ENCODE measurements around the gene RB1. TPM values are rescaled to one million over a fixed set of nuclear protein-coding genes. Genes with fewer than 3 reads are reported as not detected.

RB1 gene
- total and polyA plus RNA-seq, 4 donors: 10.0 to 69.9 (median 26.1) TPM

DNA sequence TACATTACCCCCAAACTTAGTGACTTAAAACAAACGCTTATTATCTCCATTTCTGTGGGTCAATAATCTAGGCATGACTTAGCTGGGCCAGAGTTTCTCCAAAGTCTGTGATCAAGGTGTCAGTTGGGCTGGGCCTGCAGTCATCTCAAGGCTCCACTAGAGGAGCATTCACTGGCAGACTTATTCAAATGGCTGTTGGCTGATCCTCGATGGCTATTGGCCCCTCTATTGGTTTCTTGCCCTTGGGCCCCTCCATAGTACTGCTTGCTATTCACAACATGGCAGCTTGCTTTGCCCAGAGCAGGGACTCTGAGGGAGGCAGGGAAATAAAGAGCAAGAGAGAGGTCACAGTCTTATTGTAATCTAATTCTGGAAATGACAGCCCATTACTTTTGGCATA, 171.7 kb downstream of the RB1 start:
- peaks cover 0 to 12% (median 7%) of the 10 kb centered on the region in 4 donors for H3K36me3 ChIP-seq (ENCODE audit: control insufficient read depth in 4 of 4, insufficient read depth in 4 of 4, low read length in 4 of 4)
- no peaks in the 10 kb centered on the region for H3K27me3 ChIP-seq (ENCODE audit: control insufficient read depth in 3 of 3, insufficient read depth in 3 of 3, low read length in 2 of 3)
- no peak for ATAC-seq (ENCODE audit: insufficient read depth, low FRiP score)

DNA sequence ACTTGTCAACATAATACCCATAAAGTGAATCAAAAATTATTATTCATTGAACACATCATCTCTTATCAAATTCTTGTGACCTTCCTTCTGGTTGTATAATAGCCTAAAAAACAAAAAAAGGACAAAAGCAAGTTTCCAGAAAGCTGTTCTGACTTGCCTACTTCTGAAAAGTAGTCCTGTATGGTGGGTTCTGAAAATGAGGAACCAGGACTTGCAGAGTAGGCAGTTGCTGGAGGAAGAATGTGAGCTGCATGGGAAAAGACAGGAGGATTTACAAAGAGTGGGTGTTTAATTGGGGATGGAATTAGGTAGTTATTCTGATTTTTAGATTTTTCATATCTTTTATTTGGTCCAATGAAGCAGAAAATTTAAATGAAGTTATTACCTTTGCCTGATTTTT, 172.7 kb downstream of the RB1 start:
- Histone ChIP-seq H3K27ac (ENCODE audit: low read depth in 1 of 2, low read length in 1 of 2) (no peak overlapping the region), H3K9me3 (ENCODE audit: control insufficient read depth in 4 of 4, insufficient read depth in 3 of 4, low read length in 3 of 4) (no peaks in the 10 kb centered on the region), H3K4me3 (no peak overlapping the region), H3K27me3 (ENCODE audit: control insufficient read depth in 3 of 3, insufficient read depth in 3 of 3, low read length in 2 of 3) (no peaks in the 10 kb centered on the region), H3K36me3 (ENCODE audit: control insufficient read depth in 4 of 4, insufficient read depth in 4 of 4, low read length in 4 of 4) (peaks cover 0 to 13% (median 7%) of the 10 kb centered on the region in 4 donors), H3K4me1 (ENCODE audit: control insufficient read depth in 5 of 5, insufficient read depth in 5 of 5, low read length in 5 of 5) (no peaks in the 10 kb centered on the region), H3K9ac (ENCODE audit: insufficient read depth in 1 of 2, low read length in 2 of 2) (no peak overlapping the region)
- ATAC-seq (ENCODE audit: insufficient read depth, low FRiP score) (no peak), DNase-seq (no peak)
- TF ChIP-seq, protein P1, sequence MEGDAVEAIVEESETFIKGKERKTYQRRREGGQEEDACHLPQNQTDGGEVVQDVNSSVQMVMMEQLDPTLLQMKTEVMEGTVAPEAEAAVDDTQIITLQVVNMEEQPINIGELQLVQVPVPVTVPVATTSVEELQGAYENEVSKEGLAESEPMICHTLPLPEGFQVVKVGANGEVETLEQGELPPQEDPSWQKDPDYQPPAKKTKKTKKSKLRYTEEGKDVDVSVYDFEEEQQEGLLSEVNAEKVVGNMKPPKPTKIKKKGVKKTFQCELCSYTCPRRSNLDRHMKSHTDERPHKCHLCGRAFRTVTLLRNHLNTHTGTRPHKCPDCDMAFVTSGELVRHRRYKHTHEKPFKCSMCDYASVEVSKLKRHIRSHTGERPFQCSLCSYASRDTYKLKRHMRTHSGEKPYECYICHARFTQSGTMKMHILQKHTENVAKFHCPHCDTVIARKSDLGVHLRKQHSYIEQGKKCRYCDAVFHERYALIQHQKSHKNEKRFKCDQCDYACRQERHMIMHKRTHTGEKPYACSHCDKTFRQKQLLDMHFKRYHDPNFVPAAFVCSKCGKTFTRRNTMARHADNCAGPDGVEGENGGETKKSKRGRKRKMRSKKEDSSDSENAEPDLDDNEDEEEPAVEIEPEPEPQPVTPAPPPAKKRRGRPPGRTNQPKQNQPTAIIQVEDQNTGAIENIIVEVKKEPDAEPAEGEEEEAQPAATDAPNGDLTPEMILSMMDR (IDR thresholded peaks at IDR 0.05; ENCODE audit: control extremely low read depth, extremely low read depth): no peak

More for the DNA sequence above, 171.7 kb downstream of the RB1 start:
- no peak overlapping the region for H3K27ac ChIP-seq (ENCODE audit: low read depth in 1 of 2, low read length in 1 of 2)
- H3K9me3 ChIP-seq (ENCODE audit: control insufficient read depth in 4 of 4, insufficient read depth in 3 of 4, low read length in 3 of 4): no peaks in the 10 kb centered on the region
- H3K9ac ChIP-seq (ENCODE audit: insufficient read depth in 1 of 2, low read length in 2 of 2): no peak overlapping the region
- H3K4me1 ChIP-seq (ENCODE audit: control insufficient read depth in 5 of 5, insufficient read depth in 5 of 5, low read length in 5 of 5): no peaks in the 10 kb centered on the region
- DNase-seq: no peak
- TF ChIP-seq, protein P1 (IDR thresholded peaks at IDR 0.05; ENCODE audit: control extremely low read depth, extremely low read depth): no peak
- H3K4me3 ChIP-seq: no peak overlapping the region
- 98 to 100% methylated on average over 2 of the region's 2 CpGs for WGBS, 2 donors

DNA sequence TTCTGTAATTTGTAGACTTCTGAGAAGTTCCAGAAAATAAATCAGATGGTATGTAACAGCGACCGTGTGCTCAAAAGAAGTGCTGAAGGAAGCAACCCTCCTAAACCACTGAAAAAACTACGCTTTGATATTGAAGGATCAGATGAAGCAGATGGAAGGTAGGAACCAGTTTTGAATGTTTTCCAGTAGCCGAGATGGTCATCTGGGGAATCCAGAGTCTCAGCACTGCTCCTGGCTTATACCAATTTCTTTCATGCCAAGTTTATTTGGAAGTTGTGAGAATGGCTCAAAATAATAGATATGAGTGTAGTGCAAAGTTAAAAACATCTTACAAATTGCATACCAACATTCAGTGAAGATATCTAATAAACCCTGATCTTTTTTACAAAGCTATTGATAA, 173.1 kb downstream of the RB1 start:
- H3K36me3 ChIP-seq (ENCODE audit: control insufficient read depth in 4 of 4, insufficient read depth in 4 of 4, low read length in 4 of 4): peaks cover 0 to 13% (median 7%) of the 10 kb centered on the region in 4 donors
- no peaks in the 10 kb centered on the region for H3K27me3 ChIP-seq (ENCODE audit: control insufficient read depth in 3 of 3, insufficient read depth in 3 of 3, low read length in 2 of 3)
- H3K9ac ChIP-seq (ENCODE audit: insufficient read depth in 1 of 2, low read length in 2 of 2): no peak overlapping the region
- ATAC-seq (ENCODE audit: insufficient read depth, low FRiP score) (no peak), DNase-seq (peak in 1 of 3 donors; percentile 6)
- H3K27ac ChIP-seq (ENCODE audit: low read depth in 1 of 2, low read length in 1 of 2): no peak overlapping the region
- no peaks in the 10 kb centered on the region for H3K4me1 ChIP-seq (ENCODE audit: control insufficient read depth in 5 of 5, insufficient read depth in 5 of 5, low read length in 5 of 5)
- no peaks in the 10 kb centered on the region for H3K9me3 ChIP-seq (ENCODE audit: control insufficient read depth in 4 of 4, insufficient read depth in 3 of 4, low read length in 3 of 4)
- WGBS, 2 donors: 55 to 60% methylated on average over 4 of the region's 4 CpGs
- TF ChIP-seq, protein P1 (IDR thresholded peaks at IDR 0.05; ENCODE audit: control extremely low read depth, extremely low read depth): no peak
- H3K4me3 ChIP-seq: no peak overlapping the region

DNA sequence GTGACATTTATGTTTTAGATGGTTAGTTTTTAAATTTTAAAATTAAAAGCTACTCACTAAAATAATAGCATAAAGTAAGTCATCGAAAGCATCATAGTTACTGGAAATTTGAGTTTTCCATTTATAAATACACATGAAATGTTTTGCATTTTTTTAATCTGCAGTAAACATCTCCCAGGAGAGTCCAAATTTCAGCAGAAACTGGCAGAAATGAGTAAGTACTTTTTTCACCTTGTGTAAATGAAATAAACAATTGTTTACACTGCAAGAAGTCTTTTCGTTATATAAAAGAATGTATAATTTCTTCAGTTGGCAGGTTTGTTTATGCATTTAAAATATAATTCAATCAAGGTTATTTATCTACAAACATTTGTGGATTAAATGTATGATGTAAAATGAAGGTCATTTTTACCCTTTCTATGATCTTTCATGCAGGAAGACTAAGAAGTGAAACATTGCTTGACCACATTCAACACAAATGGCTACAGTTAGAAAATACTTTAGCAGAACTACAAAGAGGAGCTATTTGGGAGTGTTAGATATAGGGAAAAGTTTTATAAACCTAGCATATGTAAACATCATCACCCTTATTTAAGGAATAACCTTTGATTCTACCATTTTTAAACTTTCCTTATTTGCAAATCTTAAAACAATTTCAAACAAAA, 173.8 kb downstream of the RB1 start:
- no peak for DNase-seq
- TF ChIP-seq, protein P1 (IDR thresholded peaks at IDR 0.05; ENCODE audit: control extremely low read depth, extremely low read depth): no peak
- H3K4me3 ChIP-seq: no peak overlapping the region
- H3K36me3 ChIP-seq (ENCODE audit: control insufficient read depth in 4 of 4, insufficient read depth in 4 of 4, low read length in 4 of 4): peaks cover 0 to 13% (median 7%) of the 10 kb centered on the region in 4 donors
- H3K9me3 ChIP-seq (ENCODE audit: control insufficient read depth in 4 of 4, insufficient read depth in 3 of 4, low read length in 3 of 4): no peaks in the 10 kb centered on the region
- H3K4me1 ChIP-seq (ENCODE audit: control insufficient read depth in 5 of 5, insufficient read depth in 5 of 5, low read length in 5 of 5): no peaks in the 10 kb centered on the region
- no peak for ATAC-seq (ENCODE audit: insufficient read depth, low FRiP score)
- H3K27ac ChIP-seq (ENCODE audit: low read depth in 1 of 2, low read length in 1 of 2): no peak overlapping the region
- no peak overlapping the region for H3K9ac ChIP-seq (ENCODE audit: insufficient read depth in 1 of 2, low read length in 2 of 2)
- no peaks in the 10 kb centered on the region for H3K27me3 ChIP-seq (ENCODE audit: control insufficient read depth in 3 of 3, insufficient read depth in 3 of 3, low read length in 2 of 3)
- WGBS, 2 donors: 94 to 95% methylated on average over 2 of the region's 2 CpGs

All from lung (tissue), 12 donors.